GM21390 (cell line): ENCODE data around the gene RGS6.

Experiments
- ATAC-seq: cut with Tn5 transposase; IDR thresholded peaks from one replicate; pipeline ENCODE4 v1.9.1; 2021; ENCODE audit not compliant: unreplicated experiment

Gene RGS6

DNA sequence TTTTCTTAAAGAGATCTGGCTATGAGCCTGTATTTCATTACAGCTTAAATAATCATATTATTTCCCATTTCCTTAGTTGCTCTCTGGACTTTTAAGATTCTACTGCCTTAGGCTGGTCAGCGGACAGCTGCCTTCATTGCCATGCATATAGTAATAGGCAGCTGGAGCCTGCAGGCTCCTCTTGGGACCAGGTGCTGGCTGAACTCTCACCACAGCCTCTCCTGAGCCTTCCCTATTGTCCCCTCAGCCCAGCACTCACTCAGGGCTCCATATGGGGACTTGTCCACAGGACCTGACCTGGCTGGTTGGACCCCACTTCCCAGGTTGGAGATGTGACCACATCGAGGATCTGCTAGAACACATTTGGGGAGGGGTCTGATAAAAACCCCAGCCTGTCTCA, 556.3 kb downstream of the RGS6 start:
- ATAC-seq, result no peak

- ATAC-seq, result no peak
These were observed 560.0 kb downstream of the RGS6 start for GRCh38 chr14:72492196-72492595.

DNA sequence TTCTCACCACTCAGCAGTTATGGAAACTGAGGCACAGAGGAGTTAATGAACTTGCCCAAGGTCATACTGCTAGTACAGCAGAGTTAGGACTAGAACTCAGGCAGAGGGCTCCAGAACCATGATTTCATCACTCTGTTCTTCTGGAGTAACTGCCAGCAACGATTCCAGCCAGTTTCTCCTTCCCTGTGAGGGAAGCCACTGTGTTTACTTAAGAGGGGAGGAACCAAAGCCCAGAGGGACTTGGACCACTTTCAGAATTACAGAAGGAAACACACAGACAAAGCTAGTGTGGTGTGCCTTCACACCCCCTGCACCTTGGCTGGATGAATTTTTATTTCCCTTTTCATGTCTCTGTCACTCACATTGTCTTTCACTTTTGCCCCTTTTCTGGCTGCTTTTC, 563.4 kb downstream of the RGS6 start:
- ATAC-seq, result no peak

- ATAC-seq, result no peak
These were observed 566.4 kb downstream of the RGS6 start for GRCh38 chr14:72498646-72499045.

DNA sequence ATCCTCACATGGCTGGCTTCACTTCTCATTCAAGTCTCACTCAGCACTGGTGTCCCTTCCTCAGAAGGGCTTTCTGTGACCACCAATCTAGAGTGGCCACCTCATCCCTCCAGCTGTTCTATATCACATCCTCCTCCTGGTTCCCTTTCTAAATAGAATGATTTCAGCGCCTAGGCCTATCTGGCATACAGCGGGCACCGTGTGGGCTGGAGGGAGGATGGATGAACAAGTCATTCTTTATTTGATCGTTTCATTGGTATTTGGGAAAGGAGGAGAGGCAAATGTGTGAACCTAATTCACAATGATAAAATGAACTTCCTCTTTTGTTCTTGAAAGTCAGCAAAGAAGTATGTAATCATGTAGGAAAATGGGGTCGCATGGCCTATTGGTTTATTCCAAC, 567.5 kb downstream of the RGS6 start:
- no peak for ATAC-seq

GRCh38 chr14:72500234-72500838, 568.1 kb downstream of the RGS6 start:
- no peak for ATAC-seq

GRCh38 chr14:72501439-72501838, 569.2 kb downstream of the RGS6 start:
- no peak for ATAC-seq

- ATAC-seq, result no peak
These were observed 571.0 kb downstream of the RGS6 start for GRCh38 chr14:72503271-72503670.

DNA sequence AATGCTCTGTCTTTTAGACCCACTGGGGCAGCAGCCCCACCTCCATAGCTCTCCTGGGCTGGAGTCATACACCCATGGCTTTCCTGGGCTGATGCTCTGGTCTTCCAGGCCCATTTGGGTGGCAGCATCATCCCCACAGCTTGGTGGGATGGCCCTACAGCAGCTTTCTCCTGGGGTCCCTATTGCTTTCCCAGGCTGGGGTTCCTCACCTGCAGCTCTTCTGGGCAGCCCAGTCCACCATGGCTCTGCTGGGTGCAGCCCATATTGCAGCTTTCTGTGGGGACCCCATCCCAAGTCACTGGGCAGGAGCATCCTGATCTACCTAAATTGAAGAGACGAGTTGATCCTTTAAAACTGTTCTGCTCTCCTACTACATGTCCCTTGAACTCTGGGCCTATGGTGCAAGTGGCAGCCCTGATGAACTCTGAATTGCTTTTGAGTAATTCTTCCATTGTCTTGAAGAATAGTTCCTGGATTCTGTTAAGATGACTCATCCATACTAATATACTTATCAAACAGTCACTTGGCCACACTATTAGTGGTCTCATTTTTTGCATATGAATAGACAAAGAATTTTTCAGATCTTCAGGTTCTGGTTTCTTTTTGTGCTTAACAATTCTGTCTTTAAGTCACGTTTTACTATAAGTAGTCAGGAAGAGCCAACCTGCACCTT, 571.6 kb downstream of the RGS6 start:
- no peak for ATAC-seq

GRCh38 chr14:72510566-72510965, 578.3 kb downstream of the RGS6 start:
- ATAC-seq, result no peak

- ATAC-seq, result no peak
These were observed 580.1 kb downstream of the RGS6 start for GRCh38 chr14:72512281-72512680.

DNA sequence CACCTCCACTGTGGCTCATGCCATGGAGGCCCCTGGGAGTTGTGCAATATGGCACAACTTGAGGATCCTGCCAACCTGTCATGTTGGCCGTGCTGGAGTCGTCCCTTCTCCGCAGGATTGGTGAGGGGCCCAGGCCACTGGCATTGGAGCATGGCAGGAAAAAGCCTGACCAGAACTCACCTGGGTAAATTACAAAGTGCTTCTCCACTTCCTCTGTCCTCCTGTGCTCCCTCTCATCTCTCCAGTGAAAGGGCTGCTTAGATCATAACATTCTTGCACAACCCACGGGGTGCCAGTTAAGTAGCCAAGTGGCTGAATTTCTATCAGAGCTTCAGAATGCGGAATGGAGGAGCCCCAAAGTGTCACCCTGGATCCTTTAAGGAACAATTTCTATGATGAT, 580.7 kb downstream of the RGS6 start:
- no peak for ATAC-seq

- ATAC-seq, result no peak
These were observed 581.1 kb downstream of the RGS6 start for GRCh38 chr14:72513346-72513745.

DNA sequence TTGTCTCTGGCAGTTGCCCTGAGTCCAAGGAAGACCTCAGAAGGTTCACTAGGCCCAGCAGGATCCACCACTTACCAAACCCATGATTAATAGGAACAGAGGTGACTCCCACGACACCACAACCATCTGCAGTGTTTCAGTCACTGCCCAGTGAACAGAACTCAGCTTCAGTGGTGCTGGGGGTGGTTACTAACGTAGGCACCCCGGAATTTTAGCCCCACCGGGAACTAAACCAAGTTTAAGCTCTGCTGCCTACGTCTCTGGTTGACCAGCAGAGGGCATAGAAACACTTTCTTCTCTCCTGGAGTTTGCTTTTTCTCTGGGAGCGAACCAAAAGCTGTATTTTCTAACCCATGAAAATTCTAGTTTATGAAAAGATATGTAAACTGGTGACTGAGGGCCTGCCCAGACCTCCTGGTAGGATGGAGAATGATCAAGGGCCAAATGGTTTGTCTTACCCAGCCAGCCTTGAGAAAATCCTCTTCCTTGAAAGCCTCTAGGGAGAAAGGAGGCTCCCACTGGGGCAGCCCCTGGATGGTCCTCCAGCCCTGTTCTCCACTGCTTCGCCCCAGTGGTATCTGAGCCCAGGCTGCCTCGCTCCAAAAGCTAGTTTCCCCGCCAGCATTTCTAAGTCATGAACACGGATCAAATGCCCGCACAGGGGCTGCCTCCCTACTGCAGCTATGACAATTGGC, 581.9 kb downstream of the RGS6 start:
- ATAC-seq, result no peak

DNA sequence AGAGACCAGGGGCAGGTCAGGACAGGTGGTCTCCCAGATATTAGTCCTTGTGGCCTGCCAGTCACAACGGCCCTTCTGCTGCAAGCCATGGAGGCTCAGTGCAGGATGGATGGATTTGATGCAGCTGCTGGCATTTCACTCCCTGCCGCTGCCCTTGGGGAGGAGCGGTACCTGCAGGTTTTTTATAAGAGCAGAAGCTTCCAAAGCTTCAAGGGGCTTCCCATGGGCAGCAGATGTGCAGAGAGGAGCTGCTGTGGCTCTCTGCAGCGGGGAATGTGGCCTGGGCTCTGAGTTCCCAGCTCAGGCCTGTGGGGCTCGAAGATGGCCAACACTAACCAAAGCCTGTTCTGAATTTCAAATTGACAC, 582.4 kb downstream of the RGS6 start:
- ATAC-seq, result no peak

- ATAC-seq, result no peak
These were observed 583.8 kb downstream of the RGS6 start for GRCh38 chr14:72515779-72516770.

GRCh38 chr14:72516936-72517700, 584.9 kb downstream of the RGS6 start:
- no peak for ATAC-seq

DNA sequence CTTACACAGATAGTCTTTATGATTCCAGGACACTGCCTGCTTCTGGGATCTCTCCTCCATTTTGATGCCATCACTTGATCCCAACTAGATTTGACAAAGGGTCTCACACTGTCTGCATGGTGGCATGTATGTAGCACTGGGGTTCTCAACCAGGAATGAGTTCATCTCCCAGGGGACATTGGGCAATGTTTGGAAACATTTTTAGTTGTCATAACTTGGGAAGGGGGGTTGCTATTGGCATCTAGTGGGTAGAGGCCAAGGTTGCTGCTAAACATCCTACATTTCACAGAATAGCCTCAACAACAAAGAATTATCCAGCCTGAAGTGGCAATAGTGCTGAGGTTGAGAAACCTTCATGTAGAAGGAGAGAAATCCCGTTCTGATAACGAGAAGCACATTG, 585.5 kb downstream of the RGS6 start:
- no peak for ATAC-seq

DNA sequence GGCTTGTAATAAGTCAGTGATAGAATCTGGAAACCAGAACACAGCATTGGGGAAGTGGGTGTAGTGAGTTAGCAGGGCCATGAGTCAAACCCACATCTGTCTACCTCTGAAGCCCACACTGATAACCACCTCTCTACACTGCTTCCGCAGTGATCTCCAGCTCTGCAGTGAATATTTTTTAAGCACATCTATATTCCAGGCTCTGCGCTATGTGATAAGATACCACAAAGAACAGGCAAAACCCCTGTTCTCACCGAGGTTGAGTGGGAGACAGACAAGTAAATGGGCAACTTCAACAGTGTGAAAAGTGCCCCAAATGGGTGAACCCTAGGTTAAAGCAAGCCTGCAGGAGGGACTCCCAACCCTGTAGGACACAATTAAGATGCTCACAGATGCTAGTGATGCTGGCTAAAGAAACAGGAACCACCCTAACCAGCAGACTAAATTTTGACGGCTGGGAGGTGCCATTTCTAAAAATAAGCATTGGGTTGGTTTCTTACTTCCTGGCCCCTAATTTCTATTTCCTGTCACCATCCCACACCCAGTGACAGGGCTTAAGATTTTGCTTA, 586.7 kb downstream of the RGS6 start:
- peak; percentile 62 for ATAC-seq

- ATAC-seq, result no peak
These were observed 587.3 kb downstream of the RGS6 start for GRCh38 chr14:72519543-72519942.
